HL-60/S4 treated with retinoic acid at 250 ng/mL for 4 days and 3 days (cell line): ENCODE measurements around the gene MYORG.
"Not testable (repeated sequence)": the region's sequence is repeated elsewhere in the genome, so short reads cannot be mapped to it uniquely, and the experiment has no call there.

ENCODE experiments used
- in situ Hi-C: fragments of 300-500 bp; cut with MboI; formaldehyde crosslinking; loops from 2 replicates; pipeline ENCODE4 v1.7.0; 2022; ENCODE audit warnings: low sequenced_read_pairs

The MYORG gene

GRCh38 chr9:34370335-34370969, 6.2 kb downstream of the MYORG start:
- in situ Hi-C loops: no loop called here

GRCh38 chr9:34369636-34370035, 7.1 kb downstream of the MYORG start:
- in situ Hi-C loops: no loop called here

- in situ Hi-C loops: not testable (repeated sequence)
Measured at GRCh38 chr9:34368796-34369195, 7.9 kb downstream of the MYORG start.

- in situ Hi-C loops: not testable (repeated sequence)
Measured at GRCh38 chr9:34367751-34368410, 8.8 kb downstream of the MYORG start.

- in situ Hi-C loops: no loop called here
Measured at GRCh38 chr9:34366365-34366764, 10.3 kb downstream of the MYORG start.

- in situ Hi-C loops: no loop called here
Measured at GRCh38 chr9:34365282-34365681, 11.4 kb downstream of the MYORG start.

GRCh38 chr9:34363619-34364351, 12.9 kb downstream of the MYORG start:
- in situ Hi-C loops: no loop called here

- in situ Hi-C loops: no loop called here
Measured at GRCh38 chr9:34362614-34363214, 14.0 kb downstream of the MYORG start.

GRCh38 chr9:34352957-34353356, 23.7 kb downstream of the MYORG start:
- in situ Hi-C loops: not testable (repeated sequence)

GRCh38 chr9:34352122-34352652, 24.5 kb downstream of the MYORG start:
- in situ Hi-C loops: not testable (repeated sequence)

GRCh38 chr9:34349324-34349723, 27.4 kb downstream of the MYORG start:
- in situ Hi-C loops: no loop called here

GRCh38 chr9:34347800-34348158, 28.9 kb downstream of the MYORG start:
- in situ Hi-C loops: no loop called here

GRCh38 chr9:34346873-34347799, 29.6 kb downstream of the MYORG start:
- in situ Hi-C loops: no loop called here

GRCh38 chr9:34343605-34344004, 33.1 kb downstream of the MYORG start:
- in situ Hi-C loops: no loop called here

GRCh38 chr9:34343090-34343489, 33.6 kb downstream of the MYORG start:
- in situ Hi-C loops: no loop called here

GRCh38 chr9:34341659-34342295, 34.9 kb downstream of the MYORG start:
- in situ Hi-C loops: no loop called here

GRCh38 chr9:34338665-34339385, 37.9 kb downstream of the MYORG start:
- in situ Hi-C loops: no loop called here

GRCh38 chr9:34338079-34338478, 38.6 kb downstream of the MYORG start:
- in situ Hi-C loops: not testable (repeated sequence)

GRCh38 chr9:34337403-34337802, 39.3 kb downstream of the MYORG start:
- in situ Hi-C loops: no loop called here
